ENCODE data around the gene RRP8. TPM values are rescaled to one million over a fixed set of nuclear protein-coding genes. Genes with fewer than 3 reads are reported as not detected.

Gene RRP8
- total and polyA plus RNA-seq, 2 of the 8 experiments (the other 6 are each of a cell fraction or from before 2014, with no cell fraction given), result 4.2 to 14.9 TPM

DNA sequence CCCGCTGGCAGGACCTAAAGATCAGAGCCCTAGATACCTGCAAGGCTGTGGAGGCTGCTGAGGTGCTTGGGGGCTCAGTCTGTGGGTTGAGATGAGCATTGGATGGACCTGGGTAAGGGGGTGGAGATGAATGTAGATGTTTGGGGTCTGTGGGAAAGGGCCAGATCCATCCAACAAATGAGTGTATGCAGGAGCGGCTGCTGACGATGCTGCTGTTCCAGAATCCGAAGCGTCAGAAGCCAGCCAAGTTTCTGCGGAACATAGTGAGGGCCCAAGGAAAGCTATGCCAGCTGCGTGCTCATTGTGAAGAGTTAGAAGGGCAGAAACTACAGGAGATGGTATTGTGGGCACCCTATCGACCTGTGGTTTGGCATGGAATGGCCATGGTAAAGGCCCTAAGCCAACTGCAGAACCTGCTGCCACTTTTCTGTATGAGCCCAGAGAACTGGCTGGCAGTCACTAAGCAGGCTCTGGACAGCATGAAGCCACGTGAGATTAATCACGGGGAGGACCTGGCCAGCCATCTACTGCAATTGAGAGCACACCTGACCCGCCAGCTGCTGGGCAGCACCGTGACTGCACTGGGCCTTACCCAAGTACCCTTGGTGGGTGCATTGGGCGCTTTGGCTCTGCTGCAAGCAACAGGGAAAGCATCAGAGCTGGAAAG is 36.6 kb downstream of the RRP8 start:
- H4K8ac ChIP-seq (ENCODE audit: extremely low read depth, insufficient read depth, low read length), result peak overlapping the region; percentile 21; the same call in 1 of the 2 replicates
- no peak overlapping the region for H2BK5ac ChIP-seq (ENCODE audit: low read depth, low read length)
- no peaks in the 10 kb centered on the region; the same call in 1 of the 2 replicates for H3K23me2 ChIP-seq (ENCODE audit: low read depth, low read length)
- no peaks in the 10 kb centered on the region for H4K20me1 ChIP-seq (replicated peaks in 1 of 2; ENCODE audit: control insufficient read depth in 1 of 2, insufficient read depth in 2 of 2, low read length in 2 of 2)
- no peak overlapping the region for H3K18ac ChIP-seq (ENCODE audit: extremely low read depth, low read length)
- FAIRE-seq (no peak), DNase-seq (ENCODE audit: low read depth in 1 of 2, low spot score in 2 of 2) (no peak)
- peaks cover 0 to 9% (median 4%) of the 10 kb centered on the region in 4 experiments; a peak in 5 of 7 replicates for H3K4me1 ChIP-seq (replicated peaks in 1 of 4; ENCODE audit: control insufficient read depth in 3 of 4, insufficient read depth in 4 of 4, low read length in 3 of 4)
- no peaks in the 10 kb centered on the region for H3K9me3 ChIP-seq (ENCODE audit: insufficient read depth in 2 of 2, low read depth in 1 of 2, low read length in 1 of 2)
- POLR2A ChIA-PET (ENCODE audit: partially characterized antibody), result no interaction called here
- no peak overlapping the region for H2AFZ ChIP-seq (ENCODE audit: low read length)
- no peak overlapping the region for H2BK20ac ChIP-seq (ENCODE audit: low read length)
- no peaks in the 10 kb centered on the region for H3K79me1 ChIP-seq (ENCODE audit: low read depth, low read length)
- no peak overlapping the region for H3K23ac ChIP-seq (ENCODE audit: insufficient read length)
- H4K91ac ChIP-seq (replicated peaks; ENCODE audit: insufficient read length, low read length), result no peak overlapping the region
- no peak overlapping the region for H3K4me3 ChIP-seq (ENCODE audit: extremely low read depth in 1 of 4, insufficient read depth in 2 of 4, low read depth in 3 of 4, low read length in 4 of 4)
- no peak overlapping the region for H3K14ac ChIP-seq (ENCODE audit: insufficient read length)
- H3K4me2 ChIP-seq (ENCODE audit: insufficient read depth in 1 of 2, low read depth in 2 of 2, low read length in 2 of 2), result no peak overlapping the region
- CTCF ChIA-PET (ENCODE audit: partially characterized antibody), result interaction anchor here (1.6 kb wide), 1 partner anchor 101 kb away, joined by 3 read pairs; no protein-coding TSS in a partner anchor
- no peak overlapping the region for H2BK12ac ChIP-seq (ENCODE audit: low read depth, low read length)
- no peak overlapping the region for H3K27ac ChIP-seq (ENCODE audit: low read depth, low read length)
- H3K4ac ChIP-seq (replicated peaks; ENCODE audit: insufficient read length, low read depth, low read length), result no peak overlapping the region
- H4K5ac ChIP-seq (ENCODE audit: insufficient read length, low read depth, low read length), result no peak overlapping the region
- no peak overlapping the region for H2AK5ac ChIP-seq (ENCODE audit: low read depth, low read length)
- H2BK120ac ChIP-seq (replicated peaks; ENCODE audit: low read depth, low read length), result no peak overlapping the region
- no peak overlapping the region for H3K56ac ChIP-seq (replicated peaks; ENCODE audit: insufficient read length, low read depth, low read length)
- H3K36me3 ChIP-seq (ENCODE audit: control insufficient read depth in 2 of 4, insufficient read depth in 4 of 4, low read length in 3 of 4), result no peaks in the 10 kb centered on the region
- no peaks in the 10 kb centered on the region for H3K79me2 ChIP-seq (ENCODE audit: control insufficient read depth in 1 of 2, insufficient read depth in 2 of 2, low read length in 2 of 2)
- 88% methylated on average over 13 of the region's 13 CpGs; no CpG with 5 or more reads in 1 of the 2 experiments for whole genome bisulfite sequencing, 2 experiments (ENCODE audit: extremely low coverage in 1 of 2, insufficient coverage in 1 of 2, insufficient read length in 1 of 2, insufficient replicate concordance in 2 of 2, low coverage in 1 of 2, low lambda C conversion rate in 2 of 2, missing lambda C conversion rate in 1 of 2)
- no peak overlapping the region for H3K9ac ChIP-seq (replicated peaks in 1 of 4; ENCODE audit: extremely low read depth in 1 of 4, low read depth in 3 of 4, low read length in 3 of 4)
- H3K27me3 ChIP-seq (replicated peaks in 1 of 4; ENCODE audit: control insufficient read depth in 3 of 4, extremely low read depth in 1 of 4, insufficient read depth in 3 of 4, low read length in 3 of 4), result no peaks in the 10 kb centered on the region
- no peak overlapping the region for H2BK15ac ChIP-seq (ENCODE audit: low read length)
- TF ChIP-seq RXRA (IDR thresholded peaks at IDR 0.05; ENCODE audit: insufficient read depth, low read depth, low read length) (no peak), POLR2AphosphoS5 (IDR thresholded peaks at IDR 0.05; ENCODE audit: low read depth, low read length) (no peak), USF2 (IDR thresholded peaks at IDR 0.05; ENCODE audit: low read length) (no peak), HDAC6 (IDR thresholded peaks at IDR 0.05; ENCODE audit: low read depth, low read length) (no peak), POLR2A (IDR thresholded peaks at IDR 0.05; ENCODE audit: control extremely low read depth in 1 of 2, low read depth in 2 of 2, low read length in 2 of 2) (no peak), SIRT6 (IDR thresholded peaks at IDR 0.05; ENCODE audit: low read length) (no peak), GABPA (IDR thresholded peaks at IDR 0.05; ENCODE audit: borderline replicate concordance, insufficient read depth, low read length) (no peak), EP300 (IDR thresholded peaks at IDR 0.05; ENCODE audit: borderline replicate concordance in 1 of 2, low read depth in 2 of 2, low read length in 2 of 2) (no peak), CREB1 (IDR thresholded peaks at IDR 0.05) (no peak), YY1 (IDR thresholded peaks at IDR 0.05; ENCODE audit: low read depth, low read length) (no peak), BACH1 (IDR thresholded peaks at IDR 0.05; ENCODE audit: low read length) (no peak), BRCA1 (IDR thresholded peaks at IDR 0.05; ENCODE audit: low read depth, low read length) (no peak)
- TF ChIP-seq, protein P1, sequence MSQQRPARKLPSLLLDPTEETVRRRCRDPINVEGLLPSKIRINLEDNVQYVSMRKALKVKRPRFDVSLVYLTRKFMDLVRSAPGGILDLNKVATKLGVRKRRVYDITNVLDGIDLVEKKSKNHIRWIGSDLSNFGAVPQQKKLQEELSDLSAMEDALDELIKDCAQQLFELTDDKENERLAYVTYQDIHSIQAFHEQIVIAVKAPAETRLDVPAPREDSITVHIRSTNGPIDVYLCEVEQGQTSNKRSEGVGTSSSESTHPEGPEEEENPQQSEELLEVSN (IDR thresholded peaks at IDR 0.05), result no peak
